Activated naive CD8-positive, alpha-beta T cell treated with anti-CD3 and anti-CD28 coated beads, Interleukin-2, amount 10 ng/mL, durations not matched to agents 7 days and 5 days (primary cell): ENCODE results near the gene FAM83E. TPM values are rescaled to one million over a fixed set of nuclear protein-coding genes. Genes with fewer than 3 reads are reported as not detected.

ENCODE experiments used
- ATAC-seq: fragments of 150-1000 bp; cut with Tn5 transposase; one replicate; pipeline ENCODE4 v1.10.0; 2021; ENCODE audit warnings: low read depth, moderate library complexity
- POLR2A ChIA-PET: fragments of 350-600 bp; sonication (Branson Sonifier 250); formaldehyde crosslinking; loops from one replicate; lab custom pipeline; 2021; ENCODE audit warnings: antibody characterized with exemption; lab: Charles Lee
- DNase-seq: peaks from one replicate; pipeline ENCODE4 v3.0.0; 2021
- H3K27ac Mint-ChIP-seq: one replicate; pipeline ENCODE4 v1.8.0; 2022; ENCODE audit warnings: mild to moderate bottlenecking, mixed read lengths
- H3K27me3 Mint-ChIP-seq: one replicate; pipeline ENCODE4 v1.8.0; 2022; ENCODE audit warnings: mild to moderate bottlenecking, moderate library complexity, mixed read lengths
- H3K36me3 Mint-ChIP-seq: one replicate; pipeline ENCODE4 v1.8.0; 2021; ENCODE audit warnings: mild to moderate bottlenecking, mixed read lengths
- H3K4me1 Mint-ChIP-seq: one replicate; pipeline ENCODE4 v1.8.0; 2021; ENCODE audit warnings: mixed read lengths
- H3K4me3 Mint-ChIP-seq: one replicate; pipeline ENCODE4 v1.8.0; 2022; ENCODE audit warnings: mild to moderate bottlenecking, moderate library complexity, mixed read lengths
- H3K9me3 Mint-ChIP-seq: one replicate; pipeline ENCODE4 v1.8.0; 2021; ENCODE audit warnings: mixed read lengths
- total RNA-seq, 2 experiments: library from RNA; stranded (reverse); gene quantifications; one replicate each; pipeline ENCODE4 v1.2.3, GENCODE V29; 2021

Gene FAM83E
- total RNA-seq, 2 experiments from 2014 or later: 2.7 to 3.6 TPM

- POLR2A ChIA-PET: interaction anchor here (0.6 to 1.8 kb wide), 6 partner anchors 10 to 169 kb away, joined by 3 to 10 read pairs (median 4); partner anchors contain the start of genes RPL18 and SPHK2
- H3K4me1 Mint-ChIP-seq: peaks cover 4% of the 10 kb centered on the region
- H3K27ac Mint-ChIP-seq: no peak overlapping the region
- H3K4me3 Mint-ChIP-seq: no peak overlapping the region
- no peaks in the 10 kb centered on the region for H3K9me3 Mint-ChIP-seq
- H3K36me3 Mint-ChIP-seq: no peaks in the 10 kb centered on the region
- no peaks in the 10 kb centered on the region for H3K27me3 Mint-ChIP-seq
- no peak for DNase-seq
- ATAC-seq: no peak
These were observed 5.2 kb downstream of the FAM83E start for GRCh38 chr19:48609571-48610108.

- POLR2A ChIA-PET: interaction anchor here (0.6 to 1.8 kb wide), 12 partner anchors 8 to 1204 kb away, joined by 3 to 10 read pairs (median 4); partner anchors contain the start of genes FUZ, RPL18 and SPHK2
- no peaks in the 10 kb centered on the region for H3K27me3 Mint-ChIP-seq
- DNase-seq: peak; percentile 56
- H3K27ac Mint-ChIP-seq: peak overlapping the region; percentile 62
- peaks cover 4% of the 10 kb centered on the region for H3K4me1 Mint-ChIP-seq
- no peaks in the 10 kb centered on the region for H3K9me3 Mint-ChIP-seq
- ATAC-seq: peak; percentile 90
- H3K4me3 Mint-ChIP-seq: peak overlapping the region; percentile 31
- no peaks in the 10 kb centered on the region for H3K36me3 Mint-ChIP-seq
These were observed 6.0 kb downstream of the FAM83E start for GRCh38 chr19:48608798-48609263.

- Mint-ChIP-seq H3K4me1 (peaks cover 4% of the 10 kb centered on the region), H3K9me3 (no peaks in the 10 kb centered on the region), H3K4me3 (no peak overlapping the region), H3K27ac (no peak overlapping the region), H3K27me3 (no peaks in the 10 kb centered on the region), H3K36me3 (no peaks in the 10 kb centered on the region)
- DNase-seq: no peak
- no peak for ATAC-seq
- POLR2A ChIA-PET: no interaction called here
These were observed 7.5 kb downstream of the FAM83E start for GRCh38 chr19:48607359-48607755.

- DNase-seq (no peak), ATAC-seq (no peak)
- H3K9me3 Mint-ChIP-seq: no peaks in the 10 kb centered on the region
- peaks cover 4% of the 10 kb centered on the region for H3K4me1 Mint-ChIP-seq
- H3K27me3 Mint-ChIP-seq: no peaks in the 10 kb centered on the region
- H3K27ac Mint-ChIP-seq: no peak within 1 kb of the TSS
- POLR2A ChIA-PET: no interaction called here
- no peaks in the 10 kb centered on the region for H3K36me3 Mint-ChIP-seq
- no peak within 1 kb of the TSS for H3K4me3 Mint-ChIP-seq
These were observed 8.2 kb downstream of the FAM83E start, which contains the start of gene SPACA4 for GRCh38 chr19:48606463-48607358. Gene SPACA4 (plus strand): TSS chr19:48606742. CDS start chr19:48606979, 237 bp downstream.

- no peak overlapping the region for H3K27ac Mint-ChIP-seq
- POLR2A ChIA-PET: no interaction called here
- no peaks in the 10 kb centered on the region for H3K9me3 Mint-ChIP-seq
- H3K36me3 Mint-ChIP-seq: no peaks in the 10 kb centered on the region
- no peaks in the 10 kb centered on the region for H3K27me3 Mint-ChIP-seq
- DNase-seq (no peak), ATAC-seq (no peak)
- no peak overlapping the region for H3K4me3 Mint-ChIP-seq
- H3K4me1 Mint-ChIP-seq: peaks cover 3% of the 10 kb centered on the region
These were observed 11.0 kb downstream of the FAM83E start for GRCh38 chr19:48603850-48604249.

GRCh38 chr19:48603449-48603848 lies 11.4 kb downstream of the FAM83E start:
- H3K4me1 Mint-ChIP-seq: no peaks in the 10 kb centered on the region
- H3K9me3 Mint-ChIP-seq: no peaks in the 10 kb centered on the region
- no peaks in the 10 kb centered on the region for H3K27me3 Mint-ChIP-seq
- ATAC-seq: no peak
- H3K4me3 Mint-ChIP-seq: no peak overlapping the region
- H3K27ac Mint-ChIP-seq: no peak overlapping the region
- POLR2A ChIA-PET: no interaction called here
- H3K36me3 Mint-ChIP-seq: no peaks in the 10 kb centered on the region
- no peak for DNase-seq

- ATAC-seq (no peak), DNase-seq (no peak)
- Mint-ChIP-seq H3K27ac (no peak overlapping the region), H3K36me3 (no peaks in the 10 kb centered on the region), H3K4me3 (no peak overlapping the region), H3K9me3 (no peaks in the 10 kb centered on the region), H3K27me3 (no peaks in the 10 kb centered on the region), H3K4me1 (no peaks in the 10 kb centered on the region)
- POLR2A ChIA-PET: no interaction called here
These were observed 11.9 kb downstream of the FAM83E start for GRCh38 chr19:48603001-48603400.

GRCh38 chr19:48600679-48601417 lies 14.0 kb downstream of the FAM83E start:
- no peaks in the 10 kb centered on the region for H3K27me3 Mint-ChIP-seq
- H3K9me3 Mint-ChIP-seq: no peaks in the 10 kb centered on the region
- no peaks in the 10 kb centered on the region for H3K36me3 Mint-ChIP-seq
- H3K27ac Mint-ChIP-seq: no peak overlapping the region
- no peak overlapping the region for H3K4me3 Mint-ChIP-seq
- ATAC-seq: no peak
- H3K4me1 Mint-ChIP-seq: no peaks in the 10 kb centered on the region
- no peak for DNase-seq
- POLR2A ChIA-PET: no interaction called here

- no peaks in the 10 kb centered on the region for H3K9me3 Mint-ChIP-seq
- no peaks in the 10 kb centered on the region for H3K27me3 Mint-ChIP-seq
- ATAC-seq (no peak), DNase-seq (no peak)
- peak overlapping the region; percentile 35 for H3K27ac Mint-ChIP-seq
- H3K36me3 Mint-ChIP-seq: no peaks in the 10 kb centered on the region
- POLR2A ChIA-PET: interaction anchor here (0.5 kb wide), 1 partner anchor 39 kb away, joined by 3 read pairs; no protein-coding TSS in a partner anchor
- no peaks in the 10 kb centered on the region for H3K4me1 Mint-ChIP-seq
- no peak overlapping the region for H3K4me3 Mint-ChIP-seq
These were observed 15.7 kb downstream of the FAM83E start for GRCh38 chr19:48598996-48599700.

- Mint-ChIP-seq H3K4me3 (peak overlapping the region; percentile 76), H3K36me3 (no peaks in the 10 kb centered on the region), H3K4me1 (peaks cover 2% of the 10 kb centered on the region), H3K27me3 (peaks cover 2% of the 10 kb centered on the region), H3K9me3 (no peaks in the 10 kb centered on the region), H3K27ac (peak overlapping the region; percentile 19)
- POLR2A ChIA-PET: no interaction called here
- ATAC-seq: peak; percentile 60
- DNase-seq: no peak
These were observed 18.0 kb downstream of the FAM83E start for GRCh38 chr19:48596679-48597465.

- peak overlapping the region; percentile 63 for H3K27ac Mint-ChIP-seq
- H3K27me3 Mint-ChIP-seq: peaks cover 2% of the 10 kb centered on the region
- peaks cover 4% of the 10 kb centered on the region for H3K4me1 Mint-ChIP-seq
- no peaks in the 10 kb centered on the region for H3K9me3 Mint-ChIP-seq
- peak overlapping the region; percentile 40 for H3K4me3 Mint-ChIP-seq
- DNase-seq (no peak), ATAC-seq (no peak)
- H3K36me3 Mint-ChIP-seq: no peaks in the 10 kb centered on the region
- POLR2A ChIA-PET: no interaction called here
These were observed 18.6 kb downstream of the FAM83E start for GRCh38 chr19:48596237-48596636.

GRCh38 chr19:48595833-48596232 lies 19.0 kb downstream of the FAM83E start:
- Mint-ChIP-seq H3K27ac (peak overlapping the region; percentile 63), H3K9me3 (no peaks in the 10 kb centered on the region), H3K27me3 (peaks cover 2% of the 10 kb centered on the region), H3K36me3 (no peaks in the 10 kb centered on the region), H3K4me1 (peaks cover 4% of the 10 kb centered on the region), H3K4me3 (peak overlapping the region; percentile 40)
- no peak for ATAC-seq
- no peak for DNase-seq
- POLR2A ChIA-PET: interaction anchor here (1.0 kb wide), 1 partner anchor 13 kb away, joined by 4 read pairs; no protein-coding TSS in a partner anchor
